Stimulated activated CD4-positive, alpha-beta T cell treated with anti-CD3 and anti-CD28 coated beads, Interleukin-1b, Interleukin-23, amount 100 ng/mL, for 48 hours (primary cell): ENCODE data around the gene COL27A1.
"Not testable (repeated sequence)": the region's sequence is repeated elsewhere in the genome, so short reads cannot be mapped to it uniquely, and the experiment has no call there.

ENCODE experiments used
- DNase-seq: peaks from one replicate; pipeline ENCODE4 v3.0.0-alpha.2; 2020

The COL27A1 gene

DNA sequence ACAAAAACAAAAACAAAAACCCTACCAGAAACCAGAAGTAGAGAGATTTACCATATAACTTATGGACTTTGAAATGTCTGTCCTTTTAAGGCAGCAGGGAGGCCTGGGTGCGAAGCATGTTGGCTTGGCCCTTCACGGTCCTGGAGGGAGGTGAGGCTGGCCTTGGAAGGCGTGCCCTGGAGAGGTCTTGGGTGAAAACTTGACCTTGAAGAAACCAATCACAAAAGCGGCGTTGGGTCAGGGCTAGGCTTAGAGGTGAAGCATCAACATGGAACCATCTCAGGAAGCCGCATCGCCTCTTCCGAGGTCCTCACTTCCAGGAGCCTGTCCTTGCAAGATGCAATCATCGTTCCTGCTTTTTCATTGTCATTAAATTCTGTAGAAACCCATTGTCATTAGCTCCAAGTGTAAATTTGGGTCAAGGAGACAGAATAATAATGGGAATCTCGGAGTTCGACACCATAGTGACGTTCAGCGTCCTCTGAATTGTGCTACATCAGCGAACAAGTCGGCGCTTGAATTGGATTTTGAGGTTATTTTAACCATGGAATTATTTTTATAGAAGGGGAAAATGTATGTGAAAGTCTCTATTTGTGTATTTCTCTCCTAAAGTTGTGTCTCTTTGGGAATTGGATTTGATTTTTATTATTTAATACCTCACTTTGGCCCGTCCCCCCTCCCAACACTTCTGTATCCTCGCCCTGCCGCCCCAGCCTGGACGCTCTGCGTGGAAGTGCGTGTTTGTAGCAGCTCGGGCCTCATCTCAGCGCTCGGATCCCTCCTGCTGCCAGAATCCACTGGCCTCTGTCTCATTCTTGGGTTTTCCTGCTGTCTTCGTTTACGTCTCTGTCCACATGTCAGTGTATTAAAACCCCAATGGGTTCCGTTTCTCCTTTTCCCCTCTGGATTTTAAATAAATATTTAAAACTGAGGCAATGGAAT lies 156.5 kb downstream of the COL27A1 start:
- DNase-seq, result no peak

DNA sequence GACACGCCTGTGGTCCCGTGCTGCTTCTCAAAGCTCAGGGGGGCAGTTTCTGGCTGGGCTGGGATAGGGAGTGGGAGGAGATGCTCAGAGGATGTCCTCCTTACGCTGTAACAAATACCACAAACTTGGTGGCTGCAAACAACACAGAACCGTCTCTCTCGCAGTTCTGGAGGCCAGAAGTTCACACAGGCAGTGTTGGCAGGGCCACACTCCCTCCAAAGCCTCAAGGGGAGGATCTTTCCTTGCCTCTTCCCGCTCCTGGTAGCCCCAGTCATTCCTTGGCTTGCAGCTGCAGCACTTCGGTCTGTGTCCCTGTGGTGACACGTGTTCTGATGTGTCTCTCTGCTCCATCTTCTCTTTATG lies 157.2 kb downstream of the COL27A1 start:
- DNase-seq, result no peak

DNA sequence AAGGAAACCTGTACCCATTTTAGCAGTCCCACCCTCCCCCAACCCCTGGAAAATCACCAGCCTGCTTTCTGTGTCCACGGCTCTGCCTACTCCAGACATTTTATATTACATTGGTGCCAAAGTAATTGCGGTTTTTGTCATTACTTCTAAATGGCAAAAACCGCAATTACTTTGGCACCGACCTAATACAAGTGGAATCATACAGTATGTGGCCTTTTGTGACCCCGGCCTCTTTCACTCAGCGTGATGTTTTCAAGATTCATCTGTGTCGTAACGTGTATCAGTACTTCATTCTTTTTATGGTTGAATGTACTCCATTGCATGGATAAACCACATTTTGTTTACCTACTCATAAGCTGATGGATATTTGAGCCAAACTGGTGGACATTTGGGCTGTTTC lies 157.8 kb downstream of the COL27A1 start:
- no peak for DNase-seq

DNA sequence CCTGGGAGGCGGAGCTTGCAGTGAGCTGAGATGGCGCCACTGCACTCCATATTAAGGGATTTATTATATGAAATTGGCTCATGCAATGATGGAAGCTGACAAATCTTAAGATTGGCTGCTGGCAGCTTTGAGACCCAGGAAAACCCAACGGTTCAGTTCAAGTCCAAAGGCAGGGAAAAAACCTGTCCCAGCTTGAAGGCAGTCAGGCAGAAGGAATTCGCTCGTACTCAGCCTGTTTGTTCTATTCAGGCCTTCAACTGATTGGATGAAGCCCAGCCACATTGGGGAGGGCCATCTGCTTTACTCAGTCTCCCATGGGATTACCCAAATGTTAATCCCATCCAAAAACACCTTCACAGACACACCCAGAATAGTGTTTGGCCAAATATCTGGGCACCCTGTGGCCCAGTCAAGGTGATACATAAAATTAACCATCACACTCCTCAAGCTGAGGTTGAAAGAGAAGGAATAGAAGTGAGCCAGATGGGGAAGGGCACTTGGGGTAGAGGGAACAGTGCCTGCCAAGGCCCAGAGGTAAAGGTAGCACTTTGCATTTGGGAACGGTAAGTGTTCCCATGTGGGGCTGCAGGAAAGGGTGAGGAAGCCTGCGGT lies 159.0 kb downstream of the COL27A1 start:
- no peak for DNase-seq

DNA sequence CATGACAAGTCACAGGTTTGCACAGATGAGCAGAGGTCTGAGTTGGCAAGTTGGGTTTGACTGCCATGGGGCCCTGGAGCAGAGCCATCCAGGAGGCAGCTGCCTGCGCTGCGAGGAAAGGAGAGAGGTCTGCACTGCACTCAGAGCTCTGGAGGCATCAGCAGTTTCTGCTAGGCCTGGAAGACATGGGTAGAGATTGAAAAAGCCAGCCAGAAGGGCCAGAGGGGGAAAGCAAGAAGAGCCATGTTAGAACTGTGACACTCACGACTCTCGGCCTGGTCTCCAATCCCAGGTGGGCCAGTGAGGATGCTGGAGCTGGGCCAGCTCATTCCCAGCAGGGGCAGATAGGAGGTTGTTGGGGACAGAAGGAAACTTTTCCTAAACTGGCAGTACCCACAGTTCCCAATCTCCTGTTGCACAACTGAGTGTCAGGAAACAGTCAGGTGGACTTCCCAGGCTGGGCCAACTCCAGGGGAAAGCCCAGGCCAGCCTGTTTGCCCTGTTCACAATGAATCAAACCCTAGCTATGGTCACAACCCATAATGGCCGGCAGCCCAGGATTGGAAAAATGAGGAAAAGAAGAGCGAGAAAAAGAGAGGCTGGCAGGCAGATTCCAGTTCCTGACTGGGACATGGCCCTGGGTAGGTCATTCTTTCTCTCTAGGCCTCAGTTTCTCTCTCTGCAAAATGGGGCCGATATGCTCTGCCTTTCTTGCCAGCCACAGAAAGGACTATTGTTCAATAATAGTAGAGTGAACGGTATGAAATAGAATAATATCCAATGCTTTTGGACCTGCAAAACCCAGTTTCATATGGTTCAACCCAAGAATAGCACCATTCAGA lies 159.8 kb downstream of the COL27A1 start:
- DNase-seq, result no peak

DNA sequence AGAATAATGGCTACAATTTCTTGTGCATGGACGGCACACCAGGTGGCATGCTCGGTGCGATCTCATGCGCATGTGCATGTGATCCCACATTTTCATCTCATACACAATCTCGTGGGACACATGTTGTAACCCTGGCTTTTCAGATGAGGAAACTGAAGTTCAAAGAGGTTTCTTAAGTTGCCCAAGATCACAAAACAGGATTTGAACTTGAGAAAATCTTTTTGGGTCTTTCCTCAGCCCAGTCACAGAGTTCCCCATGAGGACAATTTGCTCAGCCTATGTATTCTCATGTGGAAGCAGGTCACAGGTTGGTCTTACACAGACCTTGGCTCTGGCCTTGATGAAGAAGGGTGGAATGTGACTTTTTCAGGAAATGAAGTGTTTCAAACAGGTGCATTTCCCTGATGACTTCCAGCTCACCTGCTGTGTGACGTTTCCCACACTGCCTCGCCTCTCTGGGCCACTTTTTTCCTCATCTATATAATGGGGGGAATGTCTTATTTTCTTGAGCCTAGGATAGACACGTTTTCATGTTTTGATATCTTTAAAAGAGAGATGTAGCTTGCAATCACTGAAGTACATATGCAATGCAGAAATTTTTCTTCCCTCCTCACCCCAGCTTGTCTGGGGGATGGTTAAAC lies 160.5 kb downstream of the COL27A1 start:
- DNase-seq, result no peak

DNA sequence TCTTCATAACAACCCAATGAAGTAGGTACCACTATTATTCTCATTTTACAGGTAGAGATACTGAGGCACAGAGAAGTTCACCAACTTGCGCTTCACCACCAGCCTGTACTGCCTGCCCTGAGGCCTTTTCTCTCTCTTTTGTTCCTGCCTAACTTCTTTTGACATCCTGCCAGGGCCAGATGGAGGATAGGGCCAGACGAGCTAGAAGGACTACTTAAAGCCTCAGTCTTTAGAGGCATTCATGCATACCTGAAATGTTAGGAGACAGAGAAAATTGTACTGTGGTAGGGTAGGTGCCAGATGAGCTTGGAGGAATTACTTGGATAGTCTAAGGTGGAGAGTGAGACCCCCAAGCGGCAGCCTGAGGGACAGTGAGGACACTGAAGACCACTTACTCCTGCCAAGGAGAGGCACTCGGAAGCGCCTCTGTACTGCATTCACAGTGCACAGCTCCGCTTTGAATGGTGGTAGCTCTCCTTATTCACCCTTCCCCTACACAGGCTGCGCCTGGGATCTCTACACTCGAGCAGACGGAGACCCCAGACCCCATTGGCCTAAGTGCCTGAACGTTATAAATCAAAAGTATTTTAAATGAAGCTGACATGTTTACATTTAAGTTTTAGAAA lies 161.4 kb downstream of the COL27A1 start:
- no peak for DNase-seq

DNA sequence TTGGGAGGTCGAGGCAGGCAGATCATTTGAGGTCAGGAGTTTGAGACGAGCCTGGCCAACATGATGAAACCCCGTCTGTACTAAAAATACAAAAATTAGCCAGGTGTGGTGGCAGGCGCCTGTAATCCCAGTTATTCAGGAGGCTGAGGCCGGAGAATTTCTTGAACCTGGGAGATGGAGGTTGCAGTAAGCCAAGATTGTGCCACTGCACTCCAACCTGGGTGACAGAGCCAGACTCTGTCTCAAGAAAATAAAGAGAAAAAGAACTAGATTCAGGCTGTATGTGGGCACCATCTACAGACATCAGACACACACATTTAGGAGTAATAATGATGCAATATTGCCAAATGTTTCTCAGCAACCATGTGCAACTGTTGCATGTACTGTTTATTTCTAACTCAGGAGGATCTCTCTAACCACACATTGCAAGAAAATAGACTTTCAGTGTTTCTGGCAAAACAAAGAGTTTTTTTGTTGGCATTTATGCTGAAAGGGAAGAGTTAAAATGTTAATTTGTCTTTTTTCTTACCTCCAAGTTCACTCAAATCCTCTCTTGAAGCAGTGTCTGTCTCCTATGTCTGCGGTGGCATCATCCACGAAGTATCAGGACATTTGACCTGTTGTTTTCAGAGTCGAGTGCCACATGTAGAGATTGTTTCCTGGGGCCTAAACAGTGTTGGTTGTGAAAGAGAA lies 162.5 kb downstream of the COL27A1 start:
- DNase-seq, result no peak

DNA sequence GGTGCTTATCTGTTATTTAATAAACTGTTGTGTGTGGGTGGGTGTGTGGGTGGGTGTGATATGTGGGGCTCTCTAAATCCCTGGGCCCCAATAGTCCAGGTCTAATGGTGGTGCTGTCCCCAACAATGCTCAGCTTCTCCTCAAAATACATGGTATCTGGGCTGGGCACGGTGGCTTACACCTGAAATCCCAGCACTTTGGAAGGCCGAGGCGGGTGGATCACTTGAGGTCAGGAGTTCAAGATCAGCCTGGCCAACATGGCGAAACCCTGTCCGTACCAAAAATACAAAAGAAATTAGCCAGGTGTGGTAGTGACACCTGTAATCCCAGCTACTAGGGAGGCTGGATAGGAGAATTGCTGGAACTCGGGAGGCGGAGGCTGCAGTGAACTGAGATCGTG lies 163.1 kb downstream of the COL27A1 start:
- no peak for DNase-seq

DNA sequence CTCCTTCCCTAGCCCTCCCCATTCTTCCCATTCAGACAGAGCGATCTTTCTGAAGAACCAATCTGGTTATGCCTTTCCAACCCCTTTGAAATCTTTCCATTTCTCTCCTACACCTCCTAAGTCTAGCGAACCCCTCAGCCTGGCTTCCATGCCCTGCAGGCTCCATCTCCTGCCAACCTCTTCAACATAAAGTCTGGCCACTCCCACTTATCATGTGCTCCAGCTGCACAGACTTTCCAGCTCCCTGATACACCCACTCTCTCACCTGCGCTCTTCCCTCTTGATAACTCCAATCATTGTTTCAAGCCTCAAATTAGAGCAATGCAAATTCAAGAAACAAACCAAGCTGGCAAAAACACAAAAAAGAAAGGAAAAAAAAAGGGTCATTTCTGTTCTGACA lies 163.8 kb downstream of the COL27A1 start:
- no peak for DNase-seq

DNA sequence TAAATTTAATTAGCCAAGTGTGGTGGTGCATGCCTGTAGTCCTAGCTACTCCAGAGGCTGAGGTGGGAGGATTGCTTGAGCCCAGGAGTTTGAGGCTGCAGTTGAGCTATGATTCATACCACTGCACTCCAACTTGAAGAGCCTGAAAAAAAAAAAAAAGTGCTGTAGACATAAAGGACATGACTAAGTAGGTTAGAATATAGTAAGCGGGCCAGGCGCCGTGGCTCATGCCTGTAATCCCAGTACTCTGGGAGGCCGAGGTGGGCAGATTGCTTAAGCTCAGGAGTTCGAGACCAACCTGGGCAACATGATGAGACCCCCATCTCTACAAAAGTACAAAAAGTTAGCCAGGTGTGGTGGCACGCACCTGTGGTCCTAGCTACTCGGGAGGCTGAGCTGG lies 165.4 kb downstream of the COL27A1 start:
- peak; percentile 20 for DNase-seq

DNA sequence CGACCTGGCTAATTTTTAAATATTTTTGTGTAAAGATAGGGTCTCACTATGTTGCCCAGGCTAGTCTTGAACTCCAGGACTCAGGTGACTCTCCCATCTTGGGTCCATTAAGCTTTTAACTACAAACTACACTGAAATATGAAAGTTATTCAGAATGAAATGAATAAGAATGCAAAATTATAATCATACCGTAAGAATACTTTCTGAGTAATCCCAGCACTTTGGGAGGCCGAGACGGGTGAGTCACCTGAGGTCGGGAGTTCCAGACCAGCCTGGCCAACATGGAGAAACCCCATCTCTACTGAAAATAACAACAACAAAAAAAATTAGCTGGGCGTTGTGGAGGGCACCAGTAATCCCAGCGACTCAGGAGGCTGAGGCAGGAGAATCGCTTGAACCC lies 166.4 kb downstream of the COL27A1 start:
- DNase-seq, result peak; percentile 62

DNA sequence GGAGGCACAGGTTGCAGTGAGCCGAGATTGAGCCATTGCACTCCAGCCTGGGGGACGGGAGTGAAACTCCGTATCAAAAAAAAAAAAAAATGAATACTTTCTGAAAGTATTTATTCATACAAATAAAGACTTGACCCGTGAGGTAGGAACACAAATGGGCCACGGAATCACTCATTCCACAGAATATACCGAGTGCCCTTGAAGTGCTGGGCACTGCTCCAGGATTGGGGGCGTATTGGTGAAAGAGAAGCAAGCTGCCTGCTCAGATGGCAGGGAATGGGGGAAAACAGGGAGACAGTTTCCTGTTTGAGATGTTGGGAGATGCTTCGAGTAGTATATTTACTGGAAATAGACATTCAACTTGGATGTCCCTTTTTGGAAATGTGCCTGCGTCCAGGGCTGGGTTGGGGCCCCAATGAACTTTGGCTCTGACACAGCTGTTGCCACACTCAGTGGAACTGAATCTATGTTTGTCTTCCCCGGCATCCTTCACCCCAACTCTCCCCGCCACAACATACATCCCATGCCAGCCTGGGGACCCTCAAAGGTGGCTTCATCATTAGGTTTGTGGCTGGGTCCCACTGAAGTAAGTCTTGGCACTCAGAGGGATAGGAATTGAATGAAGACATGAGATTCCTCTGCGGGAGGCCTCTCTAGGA lies 167.0 kb downstream of the COL27A1 start:
- DNase-seq, result not testable (repeated sequence)

DNA sequence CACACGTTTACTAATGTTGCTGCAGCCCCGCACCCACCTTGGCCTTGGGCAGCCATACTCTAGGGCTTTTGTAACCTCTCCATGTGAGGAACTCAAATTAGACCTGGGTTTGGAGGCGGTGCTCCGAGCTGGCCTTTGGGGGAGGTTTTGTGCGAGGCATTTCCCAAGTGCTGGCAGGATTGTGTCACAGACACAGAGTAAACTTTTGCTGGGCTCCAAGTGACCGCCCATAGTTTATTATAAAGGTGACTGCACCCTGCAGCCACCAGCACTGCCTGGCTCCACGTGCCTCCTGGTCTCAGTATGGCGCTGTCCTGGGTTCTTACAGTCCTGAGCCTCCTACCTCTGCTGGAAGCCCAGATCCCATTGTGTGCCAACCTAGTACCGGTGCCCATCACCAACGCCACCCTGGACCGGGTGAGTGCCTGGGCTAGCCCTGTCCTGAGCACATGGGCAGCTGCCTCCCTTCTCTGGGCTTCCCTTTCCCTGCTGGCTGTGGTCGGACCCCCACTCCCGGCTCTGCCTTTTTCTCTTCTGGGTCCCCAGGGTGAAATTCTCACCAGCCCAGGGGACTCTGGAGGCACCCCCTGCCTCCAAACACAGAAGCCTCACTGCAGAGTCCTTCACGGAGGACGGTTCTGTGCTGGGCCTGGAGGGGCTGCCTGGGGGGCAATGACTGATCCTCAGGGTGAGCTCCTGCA lies 167.6 kb downstream of the COL27A1 start, which contains the start of gene ORM1:
Gene ORM1, plus strand, starts transcription at position 268 of the 701 bp plus-strand sequence. Its CDS starts 36 bp downstream, at position 304.
- DNase-seq, result not testable (repeated sequence)

DNA sequence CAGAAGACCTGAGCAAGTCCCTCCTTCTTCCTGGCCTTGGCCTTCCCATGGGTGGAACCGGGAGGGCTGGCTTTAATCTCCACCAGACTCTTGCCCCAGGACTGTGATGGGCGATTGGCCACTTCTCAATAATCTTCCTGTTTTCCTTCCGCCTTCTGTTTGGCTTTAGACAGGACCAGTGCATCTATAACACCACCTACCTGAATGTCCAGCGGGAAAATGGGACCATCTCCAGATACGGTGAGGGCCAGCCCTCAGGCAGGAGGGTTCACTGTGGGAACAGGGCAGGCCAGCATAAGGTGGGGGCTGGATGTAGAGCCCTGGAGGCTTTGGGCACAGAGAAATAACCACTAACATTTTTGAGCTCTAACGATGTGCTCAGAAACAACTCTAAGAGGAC lies 168.5 kb downstream of the COL27A1 start:
- DNase-seq, result not testable (repeated sequence)

DNA sequence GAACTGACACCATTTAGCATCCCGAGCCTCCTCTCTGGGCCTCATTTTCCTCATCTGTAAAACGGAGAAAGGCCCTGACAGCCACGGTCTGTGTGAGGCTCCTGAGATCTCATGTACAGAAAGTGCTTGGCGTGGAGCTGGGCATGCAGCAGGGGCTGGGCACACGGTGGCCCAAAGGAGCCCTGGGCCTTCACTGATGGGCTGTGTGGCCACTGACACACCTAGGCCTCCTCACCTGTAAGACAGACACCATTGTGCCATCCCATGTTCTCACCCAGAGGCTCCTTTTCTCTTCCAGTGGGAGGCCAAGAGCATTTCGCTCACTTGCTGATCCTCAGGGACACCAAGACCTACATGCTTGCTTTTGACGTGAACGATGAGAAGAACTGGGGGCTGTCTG lies 169.2 kb downstream of the COL27A1 start:
- no peak for DNase-seq

DNA sequence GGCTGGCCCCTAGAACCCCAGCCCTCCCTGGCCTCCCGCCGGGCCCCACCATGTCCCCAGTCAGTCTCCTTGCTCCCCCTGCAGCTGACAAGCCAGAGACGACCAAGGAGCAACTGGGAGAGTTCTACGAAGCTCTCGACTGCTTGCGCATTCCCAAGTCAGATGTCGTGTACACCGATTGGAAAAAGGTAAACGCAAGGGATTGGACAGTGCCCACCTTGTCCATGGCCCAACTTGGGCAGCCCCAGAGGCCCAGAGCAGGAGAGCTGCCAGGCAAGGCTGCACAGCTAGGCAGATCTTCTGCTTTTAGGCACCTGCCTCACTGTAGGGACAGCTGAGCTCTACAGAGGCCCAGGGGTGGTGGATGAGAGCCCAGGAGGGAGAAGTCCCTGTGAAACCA lies 169.6 kb downstream of the COL27A1 start:
- DNase-seq, result not testable (repeated sequence)

DNA sequence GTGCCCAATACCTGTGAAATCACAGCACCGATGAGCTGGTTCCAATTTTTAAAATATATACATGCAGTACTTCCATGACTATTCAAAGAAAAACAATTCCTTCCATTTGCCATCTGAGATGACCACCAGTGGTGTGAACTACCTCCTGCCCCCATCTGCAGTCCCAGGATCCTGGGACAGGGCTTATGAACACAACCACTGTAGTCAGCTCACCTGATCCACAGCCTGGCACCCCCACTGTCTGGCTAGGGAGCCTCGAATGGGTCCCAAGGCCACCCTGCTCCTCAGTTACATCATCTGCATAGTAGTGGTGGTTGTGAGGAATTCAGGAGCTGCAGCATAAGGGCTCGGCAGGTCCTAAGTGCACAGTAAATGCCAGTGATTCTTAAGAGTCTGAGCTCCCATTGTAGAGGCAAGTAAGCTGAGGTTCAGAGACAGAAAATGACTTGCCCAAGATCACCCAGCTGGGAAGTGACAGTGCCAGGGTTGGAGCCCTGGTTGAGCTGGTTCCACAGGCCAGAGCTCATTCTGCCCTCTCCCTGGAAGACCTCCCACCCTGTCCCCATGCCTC lies 170.4 kb downstream of the COL27A1 start:
- DNase-seq, result not testable (repeated sequence)

DNA sequence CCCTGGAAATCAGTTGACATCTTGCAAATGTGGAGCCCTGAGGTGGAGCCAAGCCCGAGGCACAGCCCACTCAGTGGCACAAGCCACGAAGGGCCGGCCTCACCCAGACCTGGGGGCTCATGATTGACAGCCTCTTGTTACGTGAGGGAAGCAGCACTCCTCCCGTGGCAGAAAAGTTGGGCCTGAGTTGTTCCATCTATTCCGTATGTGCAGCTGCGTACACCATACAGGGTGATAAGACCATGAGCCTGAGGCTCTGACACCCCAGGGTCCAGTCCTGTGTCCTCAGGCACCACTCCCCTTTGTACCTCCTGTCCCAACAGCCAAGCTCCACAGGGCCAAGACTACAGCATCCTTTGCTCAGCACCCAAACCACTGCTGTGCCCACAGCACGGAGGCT lies 172.4 kb downstream of the COL27A1 start:
- no peak for DNase-seq

DNA sequence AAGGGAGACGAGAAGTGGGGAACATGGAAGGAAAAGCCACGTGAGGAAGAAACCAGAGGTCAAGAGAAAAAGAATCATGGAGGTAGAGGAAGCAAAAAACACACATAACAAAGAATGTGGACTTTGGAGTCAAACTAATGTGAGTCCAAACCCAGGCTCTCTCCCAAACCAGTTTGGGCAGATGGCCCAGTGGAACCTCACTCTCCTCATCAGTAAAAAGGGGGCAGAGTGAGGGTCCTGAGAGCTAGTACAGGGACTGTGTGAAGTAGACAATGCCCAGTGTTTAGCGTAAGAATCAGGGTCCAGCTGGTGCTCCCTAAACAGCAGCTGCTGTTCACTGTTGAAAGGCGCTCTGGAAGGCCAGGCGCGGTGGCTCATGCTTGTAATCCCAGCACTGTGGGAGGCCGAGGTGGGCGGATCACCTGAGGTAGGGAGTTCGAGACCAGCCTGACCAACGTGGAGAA lies 173.1 kb downstream of the COL27A1 start:
- DNase-seq, result not testable (repeated sequence)
